ENCODE measurements around the gene ABRAXAS1.

Gene ABRAXAS1

GRCh38 chr4:83440148-83440814 lies 44.6 kb downstream of the ABRAXAS1 start:
- no peak for TF ChIP-seq CTCF (IDR thresholded peaks at IDR 0.05; ENCODE audit: low read depth, low read length)

GRCh38 chr4:83438719-83439118 lies 46.2 kb downstream of the ABRAXAS1 start:
- no peak for TF ChIP-seq CTCF (IDR thresholded peaks at IDR 0.05; ENCODE audit: low read depth, low read length)
- DNase-seq (ENCODE audit: extremely low read depth, low read depth): no peak

More at GRCh38 chr4:83440148-83440814, 44.6 kb downstream of the ABRAXAS1 start:
- no peak for DNase-seq (ENCODE audit: extremely low read depth, low read depth)

- DNase-seq (ENCODE audit: extremely low read depth, low read depth): no peak
- no peak for TF ChIP-seq CTCF (IDR thresholded peaks at IDR 0.05; ENCODE audit: low read depth, low read length)
These were observed 48.2 kb downstream of the ABRAXAS1 start for GRCh38 chr4:83436680-83437079.

GRCh38 chr4:83431200-83431599 lies 53.7 kb downstream of the ABRAXAS1 start:
- DNase-seq (ENCODE audit: extremely low read depth, low read depth): no peak
- no peak for TF ChIP-seq CTCF (IDR thresholded peaks at IDR 0.05; ENCODE audit: low read depth, low read length)

- no peak for DNase-seq (ENCODE audit: extremely low read depth, low read depth)
- no peak for TF ChIP-seq CTCF (IDR thresholded peaks at IDR 0.05; ENCODE audit: low read depth, low read length)
These were observed 66.7 kb downstream of the ABRAXAS1 start for GRCh38 chr4:83418211-83418610.

GRCh38 chr4:83417566-83417965 lies 67.3 kb downstream of the ABRAXAS1 start:
- no peak for DNase-seq (ENCODE audit: extremely low read depth, low read depth)
- no peak for TF ChIP-seq CTCF (IDR thresholded peaks at IDR 0.05; ENCODE audit: low read depth, low read length)

- TF ChIP-seq CTCF (IDR thresholded peaks at IDR 0.05; ENCODE audit: low read depth, low read length): no peak
- DNase-seq (ENCODE audit: extremely low read depth, low read depth): no peak
These were observed 71.2 kb downstream of the ABRAXAS1 start for GRCh38 chr4:83413676-83414075.

All from AG09319 (cell line).